B cell (primary cell): ENCODE measurements around the gene FAM120C.

Source experiments
- EZH2 ChIP-seq: IDR thresholded peaks from 2 replicates; pipeline ENCODE4 v1.6.1; 2012; ENCODE audit warnings: borderline replicate concordance, low read depth, mild to moderate bottlenecking, moderate library complexity, low read length; ENCODE audit not compliant: insufficient read depth, poor library complexity, severe bottlenecking
- TF ChIP-seq, protein P1 (sequence below): fragments of 200-600 bp; IDR thresholded peaks from one replicate; pipeline ENCODE4 v1.8.0; 2022; ENCODE audit warnings: antibody characterized with exemption, mild to moderate bottlenecking

- TF ChIP-seq, protein P1, sequence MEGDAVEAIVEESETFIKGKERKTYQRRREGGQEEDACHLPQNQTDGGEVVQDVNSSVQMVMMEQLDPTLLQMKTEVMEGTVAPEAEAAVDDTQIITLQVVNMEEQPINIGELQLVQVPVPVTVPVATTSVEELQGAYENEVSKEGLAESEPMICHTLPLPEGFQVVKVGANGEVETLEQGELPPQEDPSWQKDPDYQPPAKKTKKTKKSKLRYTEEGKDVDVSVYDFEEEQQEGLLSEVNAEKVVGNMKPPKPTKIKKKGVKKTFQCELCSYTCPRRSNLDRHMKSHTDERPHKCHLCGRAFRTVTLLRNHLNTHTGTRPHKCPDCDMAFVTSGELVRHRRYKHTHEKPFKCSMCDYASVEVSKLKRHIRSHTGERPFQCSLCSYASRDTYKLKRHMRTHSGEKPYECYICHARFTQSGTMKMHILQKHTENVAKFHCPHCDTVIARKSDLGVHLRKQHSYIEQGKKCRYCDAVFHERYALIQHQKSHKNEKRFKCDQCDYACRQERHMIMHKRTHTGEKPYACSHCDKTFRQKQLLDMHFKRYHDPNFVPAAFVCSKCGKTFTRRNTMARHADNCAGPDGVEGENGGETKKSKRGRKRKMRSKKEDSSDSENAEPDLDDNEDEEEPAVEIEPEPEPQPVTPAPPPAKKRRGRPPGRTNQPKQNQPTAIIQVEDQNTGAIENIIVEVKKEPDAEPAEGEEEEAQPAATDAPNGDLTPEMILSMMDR = no peak
- no peak for TF ChIP-seq EZH2
Measured at GRCh38 chrX:54024350-54024749, 158.7 kb downstream of the FAM120C start.
